IMR-90 (cell line): ENCODE data around the gene DSCAML1. TPM values are rescaled to one million over a fixed set of nuclear protein-coding genes. Genes with fewer than 3 reads are reported as not detected.

Experiments
- ATAC-seq: fragments of 200-7000 bp; cut with Tn5 transposase; 2 replicates; pipeline ENCODE4 v1.9.1; 2020; ENCODE audit warnings: low read depth, mild to moderate bottlenecking, moderate library complexity
- BruUV-seq: library from RNA; stranded (reverse); fragments of 400-500 nt; replicated peaks from 2 replicates; lab custom pipeline; 2021; lab: Mats Ljungman, UMichigan
- CTCF ChIA-PET: fragments of 300-600 bp; formaldehyde crosslinking; extraction: SDS; loops from one replicate; lab custom pipeline; 2021; ENCODE audit warnings: antibody characterized with exemption; lab: Yijun Ruan, JAX
- POLR2A ChIA-PET: fragments of 300-600 bp; sonication (Branson Sonifier 250); formaldehyde crosslinking; loops from one replicate; lab custom pipeline; 2022; ENCODE audit warnings: antibody characterized with exemption; ENCODE audit not compliant: unreplicated experiment; lab: Charles Lee
- DNase-seq: peaks from one replicate; pipeline ENCODE4 v3.0.0; 2013
- H2AFZ ChIP-seq: replicated peaks from 2 replicates; pipeline ENCODE3; 2013; ENCODE audit warnings: low read length, mild to moderate bottlenecking; ENCODE audit not compliant: poor library complexity
- H2AK5ac ChIP-seq: 2 replicates; pipeline ENCODE4 v1.6.1; 2013; ENCODE audit warnings: low read depth, low read length, inconsistent platforms
- H2AK9ac ChIP-seq: replicated peaks from 2 replicates; pipeline ENCODE3; 2013; ENCODE audit warnings: mild to moderate bottlenecking, low read depth, low read length, moderate library complexity; ENCODE audit not compliant: poor library complexity
- H2BK120ac ChIP-seq: 2 replicates; pipeline ENCODE4 v1.6.1; 2013; ENCODE audit warnings: low read depth, low read length, inconsistent platforms
- H2BK15ac ChIP-seq: 3 replicates; pipeline ENCODE4 v1.6.1; 2013; ENCODE audit warnings: low read depth, low read length, inconsistent platforms
- H2BK20ac ChIP-seq: 2 replicates; pipeline ENCODE4 v1.6.1; 2013; ENCODE audit warnings: low read depth, mild to moderate bottlenecking, inconsistent platforms, low read length, moderate library complexity
- H2BK5ac ChIP-seq: 2 replicates; pipeline ENCODE4 v1.6.1; 2013; ENCODE audit warnings: mild to moderate bottlenecking, low read depth, low read length, inconsistent platforms; ENCODE audit not compliant: poor library complexity, severe bottlenecking
- H3K14ac ChIP-seq: replicated peaks from 2 replicates; pipeline ENCODE4 v1.6.1; 2013; ENCODE audit warnings: low read depth, low read length, inconsistent platforms
- H3K18ac ChIP-seq: 2 replicates; pipeline ENCODE4 v1.6.1; 2013; ENCODE audit warnings: low read depth, low read length, control low read depth
- H3K23ac ChIP-seq: 2 replicates; pipeline ENCODE4 v1.6.1; 2013; ENCODE audit warnings: low read depth, low read length, inconsistent platforms
- H3K27ac ChIP-seq: 2 replicates; pipeline ENCODE4 v1.5.1; 2013; ENCODE audit warnings: mild to moderate bottlenecking, control low read depth, low read length; ENCODE audit not compliant: insufficient read depth
- H3K27me3 ChIP-seq: 2 replicates; pipeline ENCODE4 v1.6.1; 2013; ENCODE audit warnings: low read length; ENCODE audit not compliant: control insufficient read depth, insufficient read depth
- H3K36me3 ChIP-seq: 2 replicates; pipeline ENCODE4 v1.6.1; 2013; ENCODE audit warnings: low read length, mixed read lengths; ENCODE audit not compliant: control insufficient read depth, insufficient read depth
- H3K4ac ChIP-seq: 2 replicates; pipeline ENCODE4 v1.6.1; 2013; ENCODE audit warnings: low read depth, low read length, inconsistent platforms
- H3K4me1 ChIP-seq: 2 replicates; pipeline ENCODE4 v1.6.1; 2013; ENCODE audit warnings: low read length, mixed read lengths; ENCODE audit not compliant: control insufficient read depth, insufficient read depth
- H3K4me2 ChIP-seq: 2 replicates; pipeline ENCODE4 v1.6.1; 2013; ENCODE audit warnings: low read depth, mild to moderate bottlenecking, control low read depth, low read length, moderate library complexity
- H3K4me3 ChIP-seq: 2 replicates; pipeline ENCODE4 v1.5.1; 2013; ENCODE audit warnings: low read depth, mild to moderate bottlenecking, control low read depth, low read length, moderate library complexity; ENCODE audit not compliant: insufficient read depth
- H3K56ac ChIP-seq: 2 replicates; pipeline ENCODE4 v1.6.1; 2013; ENCODE audit warnings: low read length, inconsistent platforms; ENCODE audit not compliant: insufficient read depth; ENCODE audit errors: extremely low read depth
- H3K79me1 ChIP-seq, 2 experiments: 2 replicates each; pipeline ENCODE4 v1.6.1; 2013; ENCODE audit warnings: low read length in 2 of 2, inconsistent platforms in 1 of 2, low read depth in 1 of 2
- H3K9ac ChIP-seq: 2 replicates; pipeline ENCODE4 v1.6.1; 2013; ENCODE audit warnings: low read depth, low read length, control low read depth
- H3K9me1 ChIP-seq: 2 replicates; pipeline ENCODE4 v1.6.1; 2013; ENCODE audit warnings: low read length, inconsistent platforms; ENCODE audit not compliant: insufficient read depth
- H3K9me3 ChIP-seq: 2 replicates; pipeline ENCODE4 v1.6.1; 2013; ENCODE audit warnings: low read length; ENCODE audit not compliant: control insufficient read depth, insufficient read depth
- H4K20me1 ChIP-seq: 2 replicates; pipeline ENCODE4 v1.6.1; 2013; ENCODE audit warnings: low read length, inconsistent platforms; ENCODE audit not compliant: insufficient read depth
- H4K5ac ChIP-seq: 2 replicates; pipeline ENCODE4 v1.6.1; 2013; ENCODE audit warnings: mild to moderate bottlenecking, low read depth, low read length, control low read depth
- H4K8ac ChIP-seq, 2 experiments: 2 replicates each; pipeline ENCODE4 v1.6.1; 2013; ENCODE audit warnings: low read depth in 2 of 2, low read length in 2 of 2, control low read depth in 1 of 2, inconsistent platforms in 1 of 2
- H4K91ac ChIP-seq: 2 replicates; pipeline ENCODE4 v1.6.1; 2013; ENCODE audit warnings: low read depth, low read length, inconsistent platforms; ENCODE audit not compliant: insufficient read depth
- BHLHE40 ChIP-seq: fragments of 150-350 bp; IDR thresholded peaks from 2 replicates; pipeline ENCODE4 v1.6.1; 2016; ENCODE audit warnings: mild to moderate bottlenecking, low read depth, low read length
- CEBPB ChIP-seq: IDR thresholded peaks from 2 replicates; pipeline ENCODE4 v1.6.1; 2012; ENCODE audit warnings: low read depth, low read length, improper control_type of control experiment
- CHD1 ChIP-seq: IDR thresholded peaks from 2 replicates; pipeline ENCODE4 v1.6.1; 2012; ENCODE audit warnings: low read depth, low read length, improper control_type of control experiment
- ELK1 ChIP-seq: fragments of 150-350 bp; IDR thresholded peaks from 2 replicates; pipeline ENCODE4 v1.6.1; 2016; ENCODE audit warnings: low read depth, mild to moderate bottlenecking, low read length, moderate library complexity, borderline replicate concordance
- FOS ChIP-seq: fragments of 150-350 bp; IDR thresholded peaks from 2 replicates; pipeline ENCODE4 v1.6.1; 2016; ENCODE audit warnings: low read depth, low read length
- MAFK ChIP-seq: IDR thresholded peaks from 2 replicates; pipeline ENCODE4 v1.6.1; 2012; ENCODE audit warnings: low read depth, low read length, improper control_type of control experiment
- MAZ ChIP-seq: IDR thresholded peaks from 2 replicates; pipeline ENCODE4 v1.6.1; 2012; ENCODE audit warnings: low read depth, mild to moderate bottlenecking, low read length, improper control_type of control experiment, moderate library complexity, borderline replicate concordance
- MXI1 ChIP-seq: IDR thresholded peaks from 2 replicates; pipeline ENCODE4 v1.6.1; 2012; ENCODE audit warnings: low read depth, mild to moderate bottlenecking, low read length, moderate library complexity, borderline replicate concordance
- NFE2L2 ChIP-seq: fragments of 150-350 bp; IDR thresholded peaks from 2 replicates; pipeline ENCODE4 v1.6.1; 2016; ENCODE audit warnings: low read depth, mild to moderate bottlenecking, low read length
- POLR2A ChIP-seq: IDR thresholded peaks from 2 replicates; pipeline ENCODE4 v1.6.1; 2012; ENCODE audit warnings: mild to moderate bottlenecking, low read depth, low read length
- RAD21 ChIP-seq: IDR thresholded peaks from 2 replicates; pipeline ENCODE4 v1.6.1; 2012; ENCODE audit warnings: low read length, improper control_type of control experiment
- RCOR1 ChIP-seq: IDR thresholded peaks from 2 replicates; pipeline ENCODE4 v1.6.1; 2012; ENCODE audit warnings: mild to moderate bottlenecking, low read length, improper control_type of control experiment; ENCODE audit not compliant: insufficient replicate concordance
- RFX5 ChIP-seq: IDR thresholded peaks from 2 replicates; pipeline ENCODE4 v1.8.0; 2012; ENCODE audit warnings: low read depth, mild to moderate bottlenecking, low read length, moderate library complexity
- SMC3 ChIP-seq: fragments of 150-350 bp; IDR thresholded peaks from 2 replicates; pipeline ENCODE4 v1.6.1; 2016; ENCODE audit warnings: low read depth, mild to moderate bottlenecking, antibody characterized with exemption, low read length, moderate library complexity
- USF2 ChIP-seq: fragments of 150-350 bp; IDR thresholded peaks from 2 replicates; pipeline ENCODE4 v1.6.1; 2017; ENCODE audit warnings: mild to moderate bottlenecking, antibody characterized with exemption, low read length, low read depth
- WGBS, 2 experiments: methylation state at CpG; one replicate each; pipeline versions ENCODE4 v1.1.5 to v1.1.7; 2013; ENCODE audit warnings: missing lambda C conversion rate in 2 of 2; ENCODE audit not compliant: insufficient read length in 1 of 2; ENCODE audit errors: extremely low coverage in 2 of 2; 5-methylcytosine and 5-hydroxymethylcytosine counted together
- dilution Hi-C: fragments of 300-500 bp; cut with HindIII; formaldehyde crosslinking; loops from one replicate; pipeline ENCODE4 v1.14.3; 2018; ENCODE audit warnings: low sequenced_read_pairs; ENCODE audit not compliant: unreplicated experiment
- in situ Hi-C: fragments of 300-500 bp; cut with MboI; formaldehyde crosslinking; loops from 3 replicates; pipeline ENCODE4 v1.14.3; 2019; ENCODE audit warnings: low sequenced_read_pairs, inconsistent platforms, mixed read lengths
- intact Hi-C: fragments of 100-400 bp; cut with micrococcal nuclease; formaldehyde crosslinking; loops from 2 replicates; pipeline ENCODE4 v1.10.0; 2022
- polyA plus RNA-seq, 3 experiments: library from polyadenylated mRNA; depleted of rRNA; stranded (reverse); fragments of >200 nt; gene quantifications; 2 replicates each; pipeline ENCODE4 v1.2.3, GENCODE V29; 2012; ENCODE audit warnings: low replicate concordance in 1 of 3
- total RNA-seq: library from RNA; depleted of rRNA; stranded (reverse); fragments of >200 nt; gene quantifications from 2 replicates; pipeline ENCODE4 v1.2.3, GENCODE V29; 2012
- TF ChIP-seq, protein P1 (sequence below): conservative IDR thresholded peaks from 2 replicates; pipeline ENCODE4 v1.5.1; 2012; ENCODE audit warnings: mild to moderate bottlenecking, low read depth, low read length, improper control_type of control experiment

DSCAML1 gene
- total and polyA plus RNA-seq, 2 of the 4 experiments (the other 2 are of a cell fraction), result not detected

DNA sequence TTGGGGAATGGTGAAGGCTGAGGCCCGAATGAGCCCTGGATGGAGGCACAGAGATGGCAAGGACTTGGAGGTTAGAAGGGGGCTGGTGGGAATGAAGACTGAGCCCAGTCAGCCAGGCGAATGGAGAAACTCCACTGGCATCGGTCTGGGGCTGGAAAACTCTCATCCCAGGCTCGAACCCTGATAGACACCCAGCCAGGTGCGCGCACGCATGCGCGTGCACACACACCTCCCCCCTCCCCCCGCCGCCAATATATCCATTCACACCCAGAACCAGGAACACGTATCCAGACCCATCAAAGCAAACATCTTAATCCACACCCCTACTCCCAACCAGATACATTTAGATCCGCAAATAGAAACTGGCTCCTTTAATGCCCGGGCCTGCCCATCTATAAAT is 330.1 kb downstream of the DSCAML1 start:
- intact Hi-C loops, result no loop called here
- H3K4me1 ChIP-seq, result no peaks in the 10 kb centered on the region
- H2AK9ac ChIP-seq, result no peak overlapping the region
- H3K27ac ChIP-seq, result no peak overlapping the region
- no TSS peak for BruUV-seq
- CTCF ChIA-PET, result no interaction called here
- in situ Hi-C loops, result no loop called here
- H2BK5ac ChIP-seq, result no peak overlapping the region
- DNase-seq (no peak), ATAC-seq (no peak)
- 64% methylated on average over 3 of the region's 14 CpGs; no CpG with 5 or more reads in 1 of the 2 experiments for WGBS, 2 experiments
- no peaks in the 10 kb centered on the region for H3K36me3 ChIP-seq
- TF ChIP-seq MAZ (no peak), CEBPB (no peak), RCOR1 (no peak), CHD1 (no peak), RFX5 (no peak), POLR2A (no peak), MXI1 (no peak), SMC3 (no peak), USF2 (no peak), MAFK (no peak), RAD21 (no peak), BHLHE40 (no peak), FOS (no peak), NFE2L2 (no peak), ELK1 (no peak)
- TF ChIP-seq, protein P1, sequence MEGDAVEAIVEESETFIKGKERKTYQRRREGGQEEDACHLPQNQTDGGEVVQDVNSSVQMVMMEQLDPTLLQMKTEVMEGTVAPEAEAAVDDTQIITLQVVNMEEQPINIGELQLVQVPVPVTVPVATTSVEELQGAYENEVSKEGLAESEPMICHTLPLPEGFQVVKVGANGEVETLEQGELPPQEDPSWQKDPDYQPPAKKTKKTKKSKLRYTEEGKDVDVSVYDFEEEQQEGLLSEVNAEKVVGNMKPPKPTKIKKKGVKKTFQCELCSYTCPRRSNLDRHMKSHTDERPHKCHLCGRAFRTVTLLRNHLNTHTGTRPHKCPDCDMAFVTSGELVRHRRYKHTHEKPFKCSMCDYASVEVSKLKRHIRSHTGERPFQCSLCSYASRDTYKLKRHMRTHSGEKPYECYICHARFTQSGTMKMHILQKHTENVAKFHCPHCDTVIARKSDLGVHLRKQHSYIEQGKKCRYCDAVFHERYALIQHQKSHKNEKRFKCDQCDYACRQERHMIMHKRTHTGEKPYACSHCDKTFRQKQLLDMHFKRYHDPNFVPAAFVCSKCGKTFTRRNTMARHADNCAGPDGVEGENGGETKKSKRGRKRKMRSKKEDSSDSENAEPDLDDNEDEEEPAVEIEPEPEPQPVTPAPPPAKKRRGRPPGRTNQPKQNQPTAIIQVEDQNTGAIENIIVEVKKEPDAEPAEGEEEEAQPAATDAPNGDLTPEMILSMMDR, result no peak
- no peaks in the 10 kb centered on the region for H3K9me3 ChIP-seq
- H2BK15ac ChIP-seq, result no peak overlapping the region
- H4K8ac ChIP-seq, result no peak overlapping the region
- no peak overlapping the region for H3K4me3 ChIP-seq
- no peak overlapping the region for H3K23ac ChIP-seq
- H2BK20ac ChIP-seq, result no peak overlapping the region
- no peak overlapping the region for H3K56ac ChIP-seq
- H2AFZ ChIP-seq, result no peak overlapping the region
- peaks cover 19% of the 10 kb centered on the region for H3K27me3 ChIP-seq
- H3K9ac ChIP-seq, result no peak overlapping the region
- H4K20me1 ChIP-seq, result no peaks in the 10 kb centered on the region
- no peak overlapping the region for H2BK120ac ChIP-seq
- H4K91ac ChIP-seq, result no peak overlapping the region
- POLR2A ChIA-PET, result no interaction called here
- no peak overlapping the region for H3K18ac ChIP-seq
- H4K5ac ChIP-seq, result no peak overlapping the region
- H3K4me2 ChIP-seq, result no peak overlapping the region
- no peaks in the 10 kb centered on the region for H3K9me1 ChIP-seq
- no peak overlapping the region for H2AK5ac ChIP-seq
- no peaks in the 10 kb centered on the region for H3K79me1 ChIP-seq
- dilution Hi-C loops, result no loop called here
- no peak overlapping the region for H3K4ac ChIP-seq
- no peak overlapping the region for H3K14ac ChIP-seq
